GM19397 (cell line): ENCODE measurements around the gene STARD6.
"Not testable (repeated sequence)": the region's sequence is repeated elsewhere in the genome, so short reads cannot be mapped to it uniquely, and the experiment has no call there.

ENCODE experiments used
- ATAC-seq: cut with Tn5 transposase; IDR thresholded peaks from one replicate; pipeline ENCODE4 v1.9.1; 2021; ENCODE audit warnings: mild to moderate bottlenecking, moderate library complexity; ENCODE audit not compliant: unreplicated experiment

STARD6 gene

GRCh38 chr18:54351186-54351585 lies 6.5 kb downstream of the STARD6 start:
- ATAC-seq, result no peak

DNA sequence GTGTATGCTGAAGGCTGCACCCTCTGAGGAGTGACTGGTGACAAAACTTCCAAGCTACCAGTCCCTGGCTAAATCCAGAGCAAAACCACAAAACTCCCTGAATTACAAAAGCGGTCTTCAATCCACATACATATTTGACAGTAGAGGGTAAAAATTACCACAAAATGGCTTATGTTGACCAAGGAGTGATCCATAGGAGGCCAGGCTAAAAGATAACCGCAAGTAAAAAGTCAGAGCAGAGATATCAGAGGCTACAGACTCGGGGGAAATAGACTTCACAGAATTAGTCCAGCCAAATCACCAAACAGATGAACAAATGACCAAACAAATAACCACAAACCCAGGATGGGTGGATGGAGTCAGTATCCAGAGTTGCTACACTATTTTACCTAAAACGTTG lies 19.4 kb downstream of the STARD6 start:
- ATAC-seq, result no peak

- no peak for ATAC-seq
Observed at GRCh38 chr18:54335638-54336173, 22.0 kb downstream of the STARD6 start.

GRCh38 chr18:54330768-54331548 lies 26.7 kb downstream of the STARD6 start:
- no peak for ATAC-seq

GRCh38 chr18:54329787-54330186 lies 27.9 kb downstream of the STARD6 start:
- no peak for ATAC-seq

DNA sequence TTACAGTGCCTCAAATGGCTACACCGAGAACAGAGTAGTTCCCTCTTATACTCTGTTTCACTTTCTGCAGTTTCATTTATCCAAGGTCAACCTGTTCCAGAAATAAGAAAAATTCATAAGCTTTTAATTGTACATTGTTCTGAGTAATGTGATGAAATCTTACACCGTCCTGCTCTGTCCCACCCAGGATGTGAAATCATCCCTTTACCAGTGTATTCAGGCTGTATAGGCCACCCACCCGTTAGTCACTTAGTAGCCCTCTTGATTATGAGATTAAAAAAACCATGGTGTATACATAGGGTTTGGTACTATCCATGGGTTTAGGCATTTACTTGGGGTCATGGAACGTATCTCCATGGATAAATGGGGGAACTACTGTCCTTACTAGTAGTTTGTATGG lies 29.8 kb downstream of the STARD6 start:
- ATAC-seq, result no peak

- ATAC-seq, result no peak
Observed at GRCh38 chr18:54323970-54324369, 33.7 kb downstream of the STARD6 start.

DNA sequence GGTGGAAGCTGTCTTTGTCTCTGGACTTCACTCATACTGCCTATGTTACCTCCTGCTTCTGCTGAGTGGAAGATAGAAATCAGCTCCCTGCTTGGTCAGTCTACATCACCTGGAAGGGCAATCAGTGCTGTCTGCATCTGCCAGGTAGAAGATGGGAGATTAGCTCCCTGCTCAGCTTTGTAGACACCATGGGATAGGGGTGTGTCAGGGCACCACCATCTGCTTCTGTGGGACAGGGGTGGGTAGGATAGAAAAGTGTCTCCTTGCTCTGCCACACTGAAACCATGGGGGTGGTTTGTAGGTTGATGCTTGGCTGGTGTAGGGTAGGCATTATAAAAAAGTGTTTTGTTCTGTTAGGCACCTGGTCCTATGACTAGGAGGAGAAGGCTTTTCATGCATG lies 34.1 kb downstream of the STARD6 start:
- ATAC-seq, result no peak

DNA sequence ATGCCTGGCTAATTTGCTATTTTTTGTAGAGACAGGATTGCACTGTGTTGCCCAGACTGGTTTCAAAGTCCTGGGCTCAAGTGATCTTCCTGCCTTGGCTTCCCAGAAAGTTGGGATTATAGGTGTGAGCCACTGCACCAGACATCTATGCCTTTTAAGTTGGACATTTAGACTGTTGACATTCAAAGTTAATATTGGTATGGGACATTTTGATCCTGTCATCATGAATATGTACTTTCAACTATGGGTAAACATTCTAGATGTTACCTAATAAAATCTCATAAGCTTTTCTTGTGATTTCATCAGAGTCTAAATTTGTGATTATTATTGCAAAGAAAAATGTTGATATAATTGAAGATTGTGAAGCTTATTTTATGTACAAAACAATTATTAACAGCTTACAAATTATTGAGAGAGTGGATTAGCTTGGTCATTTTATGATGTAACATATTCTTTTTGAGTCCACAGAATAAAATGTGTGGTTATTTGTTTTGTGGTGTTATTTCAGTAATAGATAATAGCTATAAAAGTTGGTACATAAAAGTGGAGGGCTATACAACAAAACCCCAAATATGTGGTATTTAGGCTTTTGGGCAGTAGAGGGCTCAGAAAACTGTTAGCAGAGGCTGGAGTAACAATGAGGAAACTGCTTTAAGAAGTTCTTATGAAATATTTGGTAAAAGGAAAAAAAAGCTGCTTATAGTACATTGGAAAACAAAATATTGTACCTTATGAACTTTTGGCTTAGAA lies 41.4 kb downstream of the STARD6 start:
- no peak for ATAC-seq

GRCh38 chr18:54309564-54309963 lies 48.1 kb downstream of the STARD6 start:
- ATAC-seq, result not testable (repeated sequence)

DNA sequence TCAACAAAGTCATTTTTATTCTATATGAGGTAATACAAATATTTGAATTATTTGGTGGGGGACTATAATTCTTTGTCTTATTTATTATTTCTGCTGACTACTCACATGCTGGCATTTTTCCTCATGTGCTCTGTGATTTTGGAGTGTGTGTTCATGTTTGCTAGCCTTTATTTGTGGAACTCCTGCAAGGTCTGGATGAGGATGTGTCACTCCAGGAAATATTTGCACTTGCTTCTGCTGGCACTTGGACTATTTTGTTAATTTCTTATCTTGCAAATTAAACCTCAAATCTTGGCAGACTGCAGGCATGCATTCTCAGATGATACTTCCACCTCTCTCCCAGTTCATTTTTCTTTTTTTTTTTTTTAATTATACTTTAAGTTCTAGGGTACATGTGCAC lies 54.2 kb downstream of the STARD6 start:
- no peak for ATAC-seq

DNA sequence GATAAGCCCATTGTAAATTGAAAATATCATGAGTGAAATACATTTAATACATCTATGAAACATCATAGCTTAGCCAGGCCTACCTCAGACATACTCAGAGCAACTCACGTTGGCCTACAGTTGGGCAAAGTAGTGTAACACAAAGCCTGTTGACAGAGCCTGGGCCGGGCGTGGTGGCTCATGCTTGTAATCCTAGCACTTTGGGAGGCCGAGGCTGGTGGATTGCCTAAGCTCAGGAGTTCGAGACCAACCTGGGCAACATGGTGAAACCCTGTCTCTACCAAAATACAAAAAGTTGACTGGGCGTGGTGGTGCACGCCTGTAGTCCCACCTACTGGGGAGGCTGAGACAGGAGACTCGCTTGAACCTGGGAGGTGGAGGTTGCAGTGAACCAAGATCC lies 58.7 kb downstream of the STARD6 start:
- ATAC-seq, result not testable (repeated sequence)

GRCh38 chr18:54296062-54296461 lies 61.6 kb downstream of the STARD6 start:
- no peak for ATAC-seq

DNA sequence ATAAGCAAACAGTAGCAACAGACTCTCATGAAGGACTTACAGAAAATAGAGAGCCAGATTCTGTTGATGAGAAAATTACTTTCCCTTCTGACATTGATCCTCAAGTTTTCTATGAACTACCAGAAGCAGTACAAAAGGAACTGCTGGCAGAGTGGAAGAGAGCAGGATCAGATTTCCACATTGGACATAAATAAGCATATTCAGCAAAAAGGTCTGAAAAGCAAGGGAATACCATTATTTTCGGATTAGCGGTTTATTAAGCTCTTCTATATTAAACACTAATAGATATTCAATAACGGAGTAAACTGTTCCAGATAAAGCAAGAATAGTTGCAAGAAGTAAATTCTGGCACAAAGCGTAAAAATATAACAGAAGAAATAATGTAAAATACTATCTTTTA lies 63.4 kb downstream of the STARD6 start:
- no peak for ATAC-seq

DNA sequence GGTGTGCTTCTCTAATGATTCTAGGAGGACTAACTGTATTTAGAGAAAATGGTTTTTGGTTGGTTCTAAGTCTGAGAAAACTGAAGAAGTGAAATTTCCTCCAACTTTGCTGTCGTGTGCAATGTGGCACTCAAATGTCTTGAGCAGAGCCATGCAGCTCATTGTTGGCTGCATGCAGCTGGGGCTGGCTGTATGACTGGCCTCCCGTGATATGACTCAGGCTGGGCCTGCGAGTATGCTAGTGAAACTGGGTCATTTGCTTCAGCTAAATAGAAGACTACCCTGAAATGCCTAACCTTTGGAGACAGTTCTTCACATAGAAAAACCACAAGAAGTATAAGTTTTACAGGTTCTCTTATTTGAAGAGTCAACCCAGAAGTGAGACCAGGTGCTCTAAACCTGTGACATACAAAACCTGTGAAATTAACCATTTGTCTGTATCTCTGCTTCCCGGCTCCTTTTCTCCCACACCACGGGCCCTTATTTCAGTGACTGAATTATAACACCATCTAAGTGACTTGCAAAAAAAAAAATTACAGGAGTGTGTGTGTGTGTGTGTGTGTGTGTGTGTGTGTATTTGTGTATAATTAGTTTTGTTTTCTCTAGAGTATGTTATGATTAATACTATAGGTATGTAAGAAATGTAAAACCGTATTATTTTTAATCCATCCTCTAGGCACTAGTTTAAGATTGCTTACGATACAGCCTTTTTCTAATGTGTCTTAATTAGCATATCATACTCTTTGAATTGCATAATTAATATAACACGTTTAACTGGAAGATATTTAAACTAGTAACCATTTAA lies 72.5 kb downstream of the STARD6 start:
- ATAC-seq, result peak; percentile 100

GRCh38 chr18:54284535-54284934 lies 73.1 kb downstream of the STARD6 start:
- ATAC-seq, result peak; percentile 20

- no peak for ATAC-seq
Observed at GRCh38 chr18:54280220-54280569, 77.5 kb downstream of the STARD6 start.

DNA sequence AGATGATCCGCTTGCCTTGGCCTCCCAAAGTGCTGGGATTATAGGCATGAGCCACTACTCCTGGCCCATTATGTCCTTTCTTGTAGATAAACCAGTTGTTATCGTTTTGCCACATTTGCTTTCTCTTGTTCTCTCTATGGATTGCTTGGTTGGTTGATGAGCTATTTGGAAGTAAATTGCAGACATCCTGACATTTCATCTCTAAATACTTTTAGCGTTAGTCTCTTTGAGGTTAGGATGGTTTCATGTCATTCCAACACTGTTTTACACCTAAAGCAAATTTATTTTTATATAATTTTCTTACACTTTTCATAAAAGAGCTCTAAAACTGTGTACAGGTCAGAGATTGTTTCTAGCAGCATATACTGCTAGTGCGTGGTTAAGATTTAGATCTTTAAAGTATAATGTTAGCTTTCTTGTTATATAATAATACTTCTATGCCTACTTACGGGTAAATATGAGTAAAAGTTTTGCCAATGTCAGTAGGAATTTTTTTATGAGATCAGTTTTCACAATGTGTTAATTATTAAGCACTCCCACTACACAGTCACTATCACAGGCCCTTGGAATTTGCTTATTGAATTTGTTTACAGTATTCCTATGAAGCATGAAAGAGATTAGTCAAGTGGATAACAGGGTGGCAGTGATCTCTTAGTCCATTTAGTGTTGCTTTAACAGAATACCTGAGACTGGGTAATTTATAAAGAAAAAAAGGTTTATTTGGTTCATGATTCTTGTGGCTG lies 78.0 kb downstream of the STARD6 start:
- ATAC-seq, result no peak

GRCh38 chr18:54278615-54279014 lies 79.0 kb downstream of the STARD6 start:
- ATAC-seq, result no peak

GRCh38 chr18:54277899-54278298 lies 79.8 kb downstream of the STARD6 start:
- ATAC-seq, result no peak
